GM19463 (cell line): ENCODE results near the gene LRRC75A.

Experiments
- ATAC-seq: cut with Tn5 transposase; IDR thresholded peaks from one replicate; pipeline ENCODE4 v1.9.1; 2021; ENCODE audit warnings: mild to moderate bottlenecking, moderate library complexity; ENCODE audit not compliant: unreplicated experiment

The LRRC75A gene

GRCh38 chr17:16435925-16436886 lies 55.8 kb downstream of the LRRC75A start:
- ATAC-seq, result no peak

- ATAC-seq, result no peak
These were observed 57.3 kb downstream of the LRRC75A start for GRCh38 chr17:16434662-16435061.

- ATAC-seq, result no peak
These were observed 58.5 kb downstream of the LRRC75A start for GRCh38 chr17:16433514-16433913.

- no peak for ATAC-seq
These were observed 60.0 kb downstream of the LRRC75A start for GRCh38 chr17:16432017-16432416.

GRCh38 chr17:16430650-16431049 lies 61.3 kb downstream of the LRRC75A start:
- ATAC-seq, result no peak

- no peak for ATAC-seq
These were observed 62.9 kb downstream of the LRRC75A start for GRCh38 chr17:16429083-16429482.

GRCh38 chr17:16428098-16428882 lies 63.7 kb downstream of the LRRC75A start:
- no peak for ATAC-seq

GRCh38 chr17:16427020-16427419 lies 65.0 kb downstream of the LRRC75A start:
- no peak for ATAC-seq

GRCh38 chr17:16425698-16426659 lies 66.0 kb downstream of the LRRC75A start:
- no peak for ATAC-seq

GRCh38 chr17:16425202-16425601 lies 66.8 kb downstream of the LRRC75A start:
- no peak for ATAC-seq

- ATAC-seq, result no peak
These were observed 68.6 kb downstream of the LRRC75A start for GRCh38 chr17:16423226-16423872.

GRCh38 chr17:16422416-16422815 lies 69.6 kb downstream of the LRRC75A start:
- no peak for ATAC-seq

GRCh38 chr17:16419929-16420271 lies 72.1 kb downstream of the LRRC75A start:
- ATAC-seq, result no peak

- peak; percentile 45 for ATAC-seq
These were observed 72.7 kb downstream of the LRRC75A start for GRCh38 chr17:16419074-16419928.

GRCh38 chr17:16418685-16419068 lies 73.3 kb downstream of the LRRC75A start:
- ATAC-seq, result no peak

- no peak for ATAC-seq
These were observed 73.9 kb downstream of the LRRC75A start for GRCh38 chr17:16417896-16418684.

- ATAC-seq, result no peak
These were observed 74.6 kb downstream of the LRRC75A start for GRCh38 chr17:16417399-16417798.
